AG04450 (cell line): Measurements from ENCODE around the gene FXYD7. TPM values are rescaled to one million over a fixed set of nuclear protein-coding genes. Genes with fewer than 3 reads are reported as not detected.

Experiments used
- CTCF ChIA-PET: fragments of 300-600, 350-600 bp; formaldehyde crosslinking; extraction: SDS; loops from one replicate; lab custom pipeline; 2022; ENCODE audit warnings: antibody characterized with exemption, inconsistent platforms; lab: Charles Lee
- POLR2A ChIA-PET: fragments of 350-600 bp; formaldehyde crosslinking; extraction: SDS; loops from one replicate; lab custom pipeline; 2021; ENCODE audit warnings: antibody characterized with exemption, inconsistent platforms; lab: Yijun Ruan, JAX
- DNase-seq: peaks from one replicate; pipeline ENCODE4 v3.0.0-alpha.2; 2011; ENCODE audit warnings: low read depth, low spot score
- H3K27ac ChIP-seq: one replicate; pipeline ENCODE4 v1.5.1; 2012; ENCODE audit warnings: low read depth, low read length, control low read depth
- H3K27me3 ChIP-seq: one replicate; pipeline ENCODE4 v1.6.0; 2012; ENCODE audit warnings: low read length; ENCODE audit not compliant: control insufficient read depth, insufficient read depth
- H3K4me3 ChIP-seq: 2 replicates; pipeline ENCODE4 v1.5.1; 2011; ENCODE audit warnings: mild to moderate bottlenecking, low read depth, low read length, control low read depth
- H3K9me3 ChIP-seq: 2 replicates; pipeline ENCODE4 v1.5.1; 2012; ENCODE audit warnings: low read length; ENCODE audit not compliant: control insufficient read depth, insufficient read depth
- CTCF ChIP-seq: IDR thresholded peaks from 2 replicates; pipeline ENCODE4 v1.5.1; 2011; ENCODE audit warnings: low read depth, low read length, control low read depth, inconsistent platforms
- polyA plus RNA-seq: library from polyadenylated mRNA; depleted of rRNA; stranded (reverse); fragments of >200 nt; gene quantifications from 2 replicates; pipeline ENCODE4 v1.2.3, GENCODE V29; 2011

Gene FXYD7
- polyA plus RNA-seq, 1 experiment = not detected

DNA sequence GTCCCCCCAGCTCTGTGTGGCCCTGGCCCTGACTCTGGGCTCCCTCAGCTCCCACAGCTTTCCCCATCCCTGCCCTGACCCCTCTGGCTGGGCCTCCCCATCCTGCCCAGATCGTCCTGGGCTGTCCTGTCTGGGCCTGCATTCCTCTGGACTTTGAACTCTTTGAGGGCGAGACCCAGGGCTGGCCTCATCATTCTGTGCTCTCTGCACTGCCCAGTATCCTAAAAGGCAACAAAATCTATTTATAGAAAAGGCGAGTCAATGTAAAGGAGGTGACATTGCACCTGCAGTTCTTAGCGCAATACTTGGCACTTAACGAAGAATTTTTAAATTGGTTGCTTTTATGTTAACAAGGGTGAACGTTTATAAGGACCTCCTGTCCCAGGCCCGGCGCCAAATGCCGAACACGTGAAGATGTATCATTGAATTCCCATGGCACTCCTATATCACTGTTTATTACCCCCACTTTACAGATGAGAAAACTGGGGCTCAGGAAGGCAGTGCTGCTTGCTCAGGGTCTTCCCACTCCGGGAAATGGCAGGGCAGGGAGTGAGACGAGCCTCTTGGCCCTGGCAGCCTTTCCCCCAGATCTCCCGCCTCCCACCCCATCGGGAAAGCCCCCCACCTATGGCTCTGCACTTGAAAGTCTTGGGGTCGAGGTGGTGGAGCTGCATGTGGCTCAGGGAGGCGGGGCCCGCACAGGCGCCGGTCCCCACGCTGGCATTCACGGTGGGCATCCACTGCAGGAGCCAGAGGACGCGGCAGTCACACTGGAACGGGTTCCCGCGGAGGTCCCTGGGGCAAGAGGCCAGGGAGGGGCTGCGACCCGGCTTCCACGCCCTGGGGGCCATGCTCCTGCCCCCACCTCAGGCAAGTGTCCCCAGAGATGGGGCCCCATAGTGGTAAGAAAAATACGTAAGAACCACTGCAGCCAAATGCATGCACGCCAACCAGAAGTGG lies 12.0 kb upstream of the FXYD7 start:
- no peaks in the 10 kb centered on the region; the same call in 1 of the 2 replicates for H3K9me3 ChIP-seq

DNA sequence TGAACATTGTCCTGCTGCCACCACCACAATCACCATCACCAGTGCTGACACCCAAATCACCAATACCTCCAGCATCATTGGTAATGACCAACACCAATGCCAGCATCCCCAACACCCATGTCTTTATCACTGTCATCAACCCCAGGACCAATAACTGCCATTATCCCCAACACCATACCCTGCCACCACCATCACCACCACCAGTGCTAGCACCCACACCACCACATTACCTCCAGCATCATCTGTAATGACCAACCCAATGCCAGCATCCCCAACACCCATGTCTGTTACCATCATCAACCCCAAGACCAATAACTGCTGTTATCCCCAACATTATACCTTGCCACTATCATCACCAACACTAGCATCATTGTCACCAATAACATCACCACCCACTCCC lies 10.8 kb upstream of the FXYD7 start:
- peaks cover 27% of the 10 kb centered on the region for H3K27me3 ChIP-seq
- no peaks in the 10 kb centered on the region for H3K9me3 ChIP-seq
- POLR2A ChIA-PET = interaction anchor here (0.7 kb wide), 1 partner anchor 22 kb away, joined by 4 read pairs; the partner anchor contains the start of gene FXYD5
- TF ChIP-seq CTCF = no peak
- no peak overlapping the region for H3K27ac ChIP-seq
- CTCF ChIA-PET = no interaction called here
- DNase-seq = no peak
- no peak overlapping the region for H3K4me3 ChIP-seq

More for the DNA sequence above, 12.0 kb upstream of the FXYD7 start:
- no peak for TF ChIP-seq CTCF
- peaks cover 30% of the 10 kb centered on the region for H3K27me3 ChIP-seq
- no peak overlapping the region for H3K27ac ChIP-seq
- ChIA-PET POLR2A (no interaction called here), CTCF (interaction anchor here (0.7 kb wide), 1 partner anchor 65 kb away, joined by 3 read pairs; no protein-coding TSS in a partner anchor)
- H3K4me3 ChIP-seq = no peak overlapping the region
- DNase-seq = no peak

- CTCF ChIA-PET = interaction anchor here (3.1 kb wide), 1 partner anchor 90 kb away, joined by 31 read pairs; no protein-coding TSS in a partner anchor
Measured at GRCh38 chr19:35133826-35134225, 9.2 kb upstream of the FXYD7 start.

GRCh38 chr19:35134601-35135242 lies 8.3 kb upstream of the FXYD7 start, which contains the start of gene LGI4:
TSS of gene LGI4 (minus strand) at chr19:35135059. CDS start at chr19:35134680, 379 bp downstream.
- Histone ChIP-seq H3K27ac (no peak within 1 kb of the TSS), H3K9me3 (no peaks in the 10 kb centered on the region), H3K27me3 (peaks cover 17% of the 10 kb centered on the region), H3K4me3 (no peak within 1 kb of the TSS)
- no peak for DNase-seq
- ChIA-PET CTCF (interaction anchor here (0.7 to 4.0 kb wide), 18 partner anchors 9 to 143 kb away, joined by 3 to 98 read pairs (median 7); partner anchors contain the start of genes FXYD3 and FXYD7), POLR2A (no interaction called here)
- TF ChIP-seq CTCF = no peak

More at GRCh38 chr19:35133826-35134225, 9.2 kb upstream of the FXYD7 start:
- POLR2A ChIA-PET = no interaction called here
- H3K27ac ChIP-seq = no peak overlapping the region
- no peak for DNase-seq
- H3K9me3 ChIP-seq = no peaks in the 10 kb centered on the region
- peaks cover 17% of the 10 kb centered on the region for H3K27me3 ChIP-seq
- H3K4me3 ChIP-seq = no peak overlapping the region
- no peak for TF ChIP-seq CTCF
